Chondrocyte (in vitro differentiated cells): Measurements from ENCODE around the gene ZNF519. TPM values are rescaled to one million over a fixed set of nuclear protein-coding genes. Genes with fewer than 3 reads are reported as not detected.

Experiments used
- DNase-seq: peaks from one replicate; pipeline ENCODE4 v3.0.0; 2021; ENCODE audit warnings: mixed read lengths, low spot score
- H3K27ac Mint-ChIP-seq: one replicate; pipeline ENCODE4 v1.8.0; 2021; ENCODE audit warnings: mild to moderate bottlenecking, moderate library complexity, mixed read lengths; ENCODE audit not compliant: unreplicated experiment
- H3K27me3 Mint-ChIP-seq: 2 replicates; pipeline ENCODE4 v1.8.0; 2021; ENCODE audit warnings: low read depth, mixed read lengths
- H3K36me3 Mint-ChIP-seq: 2 replicates; pipeline ENCODE4 v1.8.0; 2021; ENCODE audit warnings: low read depth, mixed read lengths
- H3K4me1 Mint-ChIP-seq: 2 replicates; pipeline ENCODE4 v1.8.0; 2021; ENCODE audit warnings: low read depth, mild to moderate bottlenecking, mixed read lengths
- H3K4me3 Mint-ChIP-seq: one replicate; pipeline ENCODE4 v1.8.0; 2021; ENCODE audit warnings: mild to moderate bottlenecking, moderate library complexity, mixed read lengths; ENCODE audit not compliant: unreplicated experiment
- H3K9me3 Mint-ChIP-seq: 2 replicates; pipeline ENCODE4 v1.8.0; 2021; ENCODE audit warnings: low read depth, mixed read lengths
- total RNA-seq: library from RNA; stranded (reverse); gene quantifications from 3 replicates; pipeline ENCODE4 v1.2.1, GENCODE V29; 2021
- TF ChIP-seq, protein P1 (sequence below): fragments of 200-600 bp; sonication (generic); IDR thresholded peaks from 2 replicates; pipeline ENCODE4 v1.5.0; 2021; ENCODE audit warnings: antibody characterized with exemption, mild to moderate bottlenecking, moderate library complexity

The ZNF519 gene
- total RNA-seq, 1 donor from 2014 or later = 2.9 TPM

DNA sequence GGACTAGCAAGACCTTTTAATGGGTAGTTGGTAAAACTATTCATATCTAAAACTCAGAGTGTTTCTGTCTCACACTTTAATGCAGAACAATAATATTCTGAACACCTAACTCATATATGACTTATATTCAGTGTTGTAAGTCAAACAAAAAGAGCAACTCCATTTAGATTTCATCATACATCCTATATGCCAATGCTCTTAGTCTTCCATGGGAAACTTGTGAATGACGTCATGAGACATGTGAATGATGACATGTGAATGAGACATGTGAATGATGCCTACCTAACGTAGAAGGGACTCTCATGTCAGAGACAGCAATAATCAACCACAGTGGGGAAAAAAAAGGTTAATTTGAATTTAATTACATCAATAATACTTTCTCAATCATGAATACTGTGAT is 28.0 kb downstream of the ZNF519 start:
- Mint-ChIP-seq H3K36me3 (peaks cover 11% of the 10 kb centered on the region), H3K9me3 (peaks cover 43% of the 10 kb centered on the region), H3K4me3 (no peak overlapping the region), H3K4me1 (no peaks in the 10 kb centered on the region), H3K27me3 (no peaks in the 10 kb centered on the region), H3K27ac (no peak overlapping the region)
- no peak for DNase-seq
- TF ChIP-seq, protein P1, sequence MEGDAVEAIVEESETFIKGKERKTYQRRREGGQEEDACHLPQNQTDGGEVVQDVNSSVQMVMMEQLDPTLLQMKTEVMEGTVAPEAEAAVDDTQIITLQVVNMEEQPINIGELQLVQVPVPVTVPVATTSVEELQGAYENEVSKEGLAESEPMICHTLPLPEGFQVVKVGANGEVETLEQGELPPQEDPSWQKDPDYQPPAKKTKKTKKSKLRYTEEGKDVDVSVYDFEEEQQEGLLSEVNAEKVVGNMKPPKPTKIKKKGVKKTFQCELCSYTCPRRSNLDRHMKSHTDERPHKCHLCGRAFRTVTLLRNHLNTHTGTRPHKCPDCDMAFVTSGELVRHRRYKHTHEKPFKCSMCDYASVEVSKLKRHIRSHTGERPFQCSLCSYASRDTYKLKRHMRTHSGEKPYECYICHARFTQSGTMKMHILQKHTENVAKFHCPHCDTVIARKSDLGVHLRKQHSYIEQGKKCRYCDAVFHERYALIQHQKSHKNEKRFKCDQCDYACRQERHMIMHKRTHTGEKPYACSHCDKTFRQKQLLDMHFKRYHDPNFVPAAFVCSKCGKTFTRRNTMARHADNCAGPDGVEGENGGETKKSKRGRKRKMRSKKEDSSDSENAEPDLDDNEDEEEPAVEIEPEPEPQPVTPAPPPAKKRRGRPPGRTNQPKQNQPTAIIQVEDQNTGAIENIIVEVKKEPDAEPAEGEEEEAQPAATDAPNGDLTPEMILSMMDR = no peak

- peaks cover 11% of the 10 kb centered on the region for H3K36me3 Mint-ChIP-seq
- no peaks in the 10 kb centered on the region for H3K4me1 Mint-ChIP-seq
- no peak overlapping the region for H3K27ac Mint-ChIP-seq
- no peak for DNase-seq
- no peak overlapping the region for H3K4me3 Mint-ChIP-seq
- peaks cover 24% of the 10 kb centered on the region for H3K9me3 Mint-ChIP-seq
- TF ChIP-seq, protein P1 = no peak
- no peaks in the 10 kb centered on the region for H3K27me3 Mint-ChIP-seq
Measured at GRCh38 chr18:14100503-14101286, 31.5 kb downstream of the ZNF519 start.

DNA sequence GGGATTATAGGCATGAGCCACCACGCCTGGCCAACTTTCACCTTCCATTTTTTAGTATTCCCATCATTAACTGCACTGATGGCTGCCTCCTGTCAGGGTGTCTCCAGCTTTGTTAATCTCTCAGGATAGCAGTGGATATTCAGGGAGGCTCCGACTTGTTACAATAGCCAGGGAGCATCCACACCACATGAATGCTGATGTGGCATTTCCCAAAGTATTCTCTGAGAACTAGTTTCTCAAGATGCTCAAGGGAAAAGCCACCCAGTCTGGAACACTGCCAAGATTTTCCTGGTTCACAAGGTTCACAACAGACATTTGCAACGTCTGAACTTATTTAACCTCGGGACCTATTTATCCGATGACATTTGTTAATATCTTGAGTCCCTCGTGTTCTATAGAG is 33.8 kb downstream of the ZNF519 start:
- DNase-seq = no peak
- Mint-ChIP-seq H3K9me3 (peaks cover 5% of the 10 kb centered on the region), H3K27me3 (no peaks in the 10 kb centered on the region), H3K27ac (no peak overlapping the region), H3K36me3 (peaks cover 2% of the 10 kb centered on the region), H3K4me1 (no peaks in the 10 kb centered on the region), H3K4me3 (no peak overlapping the region)
- TF ChIP-seq, protein P1 = no peak

GRCh38 chr18:14097761-14098160 is 34.5 kb downstream of the ZNF519 start:
- no peak for DNase-seq
- H3K4me3 Mint-ChIP-seq = no peak overlapping the region
- TF ChIP-seq, protein P1 = no peak
- H3K36me3 Mint-ChIP-seq = no peaks in the 10 kb centered on the region
- H3K4me1 Mint-ChIP-seq = no peaks in the 10 kb centered on the region
- no peak overlapping the region for H3K27ac Mint-ChIP-seq
- H3K27me3 Mint-ChIP-seq = no peaks in the 10 kb centered on the region
- no peaks in the 10 kb centered on the region for H3K9me3 Mint-ChIP-seq

GRCh38 chr18:14093307-14093915 is 38.8 kb downstream of the ZNF519 start:
- Mint-ChIP-seq H3K4me3 (no peak overlapping the region), H3K36me3 (no peaks in the 10 kb centered on the region), H3K27ac (no peak overlapping the region), H3K9me3 (no peaks in the 10 kb centered on the region), H3K4me1 (no peaks in the 10 kb centered on the region), H3K27me3 (no peaks in the 10 kb centered on the region)
- TF ChIP-seq, protein P1 = no peak
- no peak for DNase-seq
